H54 (cell line): ENCODE results near the gene MMP24.

Source experiments
- DNase-seq: peaks from one replicate; pipeline ENCODE4 v3.0.0; 2011; ENCODE audit warnings: low spot score, mixed read lengths; ENCODE audit not compliant: insufficient read length
- FAIRE-seq: peaks from 3 replicates; lab custom pipeline; 2011; peaks lifted over from hg19 to GRCh38; lab: Jason Lieb, UNC
- POLR2A ChIP-seq: IDR thresholded peaks from 2 replicates; pipeline ENCODE4 v1.6.1; 2011; ENCODE audit warnings: low read depth, mild to moderate bottlenecking, low read length

MMP24 gene

GRCh38 chr20:35285806-35286076, 59.3 kb downstream of the MMP24 start:
- no peak for TF ChIP-seq POLR2A
- FAIRE-seq: no peak
- no peak for DNase-seq

- DNase-seq (no peak), FAIRE-seq (no peak)
- no peak for TF ChIP-seq POLR2A
Measured at GRCh38 chr20:35286077-35286898, 59.8 kb downstream of the MMP24 start.

DNA sequence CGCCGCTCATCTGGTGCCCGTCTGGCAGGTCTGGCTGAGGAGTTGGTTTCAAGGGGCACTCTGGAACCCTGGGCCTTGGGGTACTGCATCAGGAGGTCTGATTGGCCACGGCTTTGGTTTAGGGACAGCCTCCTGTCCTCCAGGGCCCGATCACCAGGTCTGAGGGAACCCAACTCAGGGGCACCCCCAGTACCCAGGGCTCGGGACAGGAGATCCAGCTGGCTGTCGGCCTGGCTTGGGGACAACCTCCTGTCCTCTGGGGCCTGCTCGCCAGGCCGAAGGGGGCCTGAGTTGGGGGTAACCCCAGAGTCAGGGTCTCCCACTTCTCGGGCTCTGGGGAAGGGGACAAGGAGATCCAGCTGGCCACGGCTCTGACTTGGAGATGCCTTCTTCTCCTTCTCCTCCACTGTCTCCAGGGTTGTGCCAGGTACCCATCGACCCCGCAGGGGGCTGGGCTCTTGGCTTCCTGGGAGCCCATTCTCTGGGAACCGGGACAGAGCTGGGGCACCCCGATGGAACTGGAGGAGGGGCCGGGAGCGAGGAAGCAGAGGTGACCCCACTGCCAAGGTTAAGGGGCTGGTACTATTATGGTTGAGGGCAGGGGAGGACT, 60.5 kb downstream of the MMP24 start:
- TF ChIP-seq POLR2A: no peak
- FAIRE-seq: no peak

DNA sequence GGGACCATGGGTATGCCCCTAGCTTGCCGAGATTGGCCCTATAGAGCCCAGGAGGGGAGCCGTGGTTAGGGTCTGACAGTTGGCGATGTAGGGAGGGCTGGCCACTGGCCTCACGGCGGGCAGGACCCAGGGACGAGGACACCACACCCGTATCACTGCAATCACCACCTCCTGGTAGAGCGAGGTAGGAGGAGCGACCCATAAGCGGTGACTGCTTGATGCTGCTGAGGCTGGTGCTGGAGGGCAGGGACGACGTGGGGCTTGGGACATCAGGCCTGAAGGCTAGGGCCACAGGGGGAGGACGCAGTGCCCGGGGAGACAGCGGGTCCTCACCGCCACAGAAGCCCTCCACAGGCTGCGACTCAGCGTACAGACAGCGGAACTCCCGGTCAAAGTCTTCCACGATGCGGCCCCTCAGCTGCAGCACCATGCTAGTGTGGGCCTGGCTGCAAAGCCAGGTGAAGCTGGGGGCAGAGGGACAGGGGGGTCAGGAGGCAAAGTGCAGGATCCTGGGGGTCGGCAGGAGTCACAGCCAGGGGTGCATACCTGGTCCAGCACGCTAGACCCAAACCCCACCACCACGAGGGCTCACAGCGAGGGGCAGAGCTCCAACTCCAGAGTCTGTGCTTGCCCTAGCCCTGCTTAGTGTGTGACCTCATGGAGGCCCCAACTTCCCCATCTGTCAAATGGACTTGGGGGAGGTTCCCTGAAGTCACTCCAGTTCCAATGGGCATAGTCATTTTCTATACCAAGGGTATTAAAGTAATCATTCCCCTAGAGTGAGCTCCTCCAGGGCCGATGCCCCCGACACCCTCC, 61.2 kb downstream of the MMP24 start:
- no peak for TF ChIP-seq POLR2A
- DNase-seq: no peak
- no peak for FAIRE-seq

More for the DNA sequence above, 60.5 kb downstream of the MMP24 start:
- no peak for DNase-seq

GRCh38 chr20:35288325-35289060, 62.0 kb downstream of the MMP24 start:
- no peak for TF ChIP-seq POLR2A
- DNase-seq (no peak), FAIRE-seq (no peak)

GRCh38 chr20:35290186-35290886, 63.8 kb downstream of the MMP24 start:
- no peak for FAIRE-seq
- no peak for TF ChIP-seq POLR2A
- DNase-seq: no peak

DNA sequence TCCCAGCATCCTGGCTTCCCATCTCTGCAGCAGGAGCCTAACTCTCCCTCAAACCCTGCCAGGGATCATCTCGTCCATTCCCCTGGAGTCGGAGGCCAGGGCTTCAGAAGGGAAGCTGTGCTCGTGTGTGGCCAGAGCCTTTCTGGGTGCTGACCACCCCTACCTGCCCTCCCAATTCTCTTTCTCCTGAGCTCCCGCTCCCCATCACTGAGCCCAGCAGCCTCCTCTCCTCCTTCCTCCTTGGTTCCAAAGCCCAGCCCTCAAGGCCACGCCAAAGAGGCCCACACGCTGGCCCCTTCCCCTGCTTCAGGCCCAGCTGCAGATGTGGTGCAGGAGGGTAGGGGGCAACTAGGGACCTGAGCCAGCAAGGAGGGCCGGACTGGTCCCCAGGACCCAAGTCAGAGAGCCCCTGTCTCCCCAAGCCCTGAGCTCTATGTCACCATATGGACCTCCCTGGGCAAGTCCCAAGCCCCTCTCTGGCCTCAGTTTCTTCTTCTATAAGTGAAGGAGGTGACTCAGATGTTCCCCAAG, 64.5 kb downstream of the MMP24 start:
- no peak for DNase-seq
- no peak for TF ChIP-seq POLR2A
- FAIRE-seq: no peak

GRCh38 chr20:35291654-35292503, 65.4 kb downstream of the MMP24 start, which contains the start of gene FAM83C:
Gene FAM83C, minus strand, starts transcription at chr20:35292425. Its CDS starts 121 bp downstream, at chr20:35292304.
- no peak for DNase-seq
- FAIRE-seq: no peak
- no peak for TF ChIP-seq POLR2A

GRCh38 chr20:35292504-35293285, 66.2 kb downstream of the MMP24 start:
- FAIRE-seq: no peak
- no peak for DNase-seq
- TF ChIP-seq POLR2A: no peak

DNA sequence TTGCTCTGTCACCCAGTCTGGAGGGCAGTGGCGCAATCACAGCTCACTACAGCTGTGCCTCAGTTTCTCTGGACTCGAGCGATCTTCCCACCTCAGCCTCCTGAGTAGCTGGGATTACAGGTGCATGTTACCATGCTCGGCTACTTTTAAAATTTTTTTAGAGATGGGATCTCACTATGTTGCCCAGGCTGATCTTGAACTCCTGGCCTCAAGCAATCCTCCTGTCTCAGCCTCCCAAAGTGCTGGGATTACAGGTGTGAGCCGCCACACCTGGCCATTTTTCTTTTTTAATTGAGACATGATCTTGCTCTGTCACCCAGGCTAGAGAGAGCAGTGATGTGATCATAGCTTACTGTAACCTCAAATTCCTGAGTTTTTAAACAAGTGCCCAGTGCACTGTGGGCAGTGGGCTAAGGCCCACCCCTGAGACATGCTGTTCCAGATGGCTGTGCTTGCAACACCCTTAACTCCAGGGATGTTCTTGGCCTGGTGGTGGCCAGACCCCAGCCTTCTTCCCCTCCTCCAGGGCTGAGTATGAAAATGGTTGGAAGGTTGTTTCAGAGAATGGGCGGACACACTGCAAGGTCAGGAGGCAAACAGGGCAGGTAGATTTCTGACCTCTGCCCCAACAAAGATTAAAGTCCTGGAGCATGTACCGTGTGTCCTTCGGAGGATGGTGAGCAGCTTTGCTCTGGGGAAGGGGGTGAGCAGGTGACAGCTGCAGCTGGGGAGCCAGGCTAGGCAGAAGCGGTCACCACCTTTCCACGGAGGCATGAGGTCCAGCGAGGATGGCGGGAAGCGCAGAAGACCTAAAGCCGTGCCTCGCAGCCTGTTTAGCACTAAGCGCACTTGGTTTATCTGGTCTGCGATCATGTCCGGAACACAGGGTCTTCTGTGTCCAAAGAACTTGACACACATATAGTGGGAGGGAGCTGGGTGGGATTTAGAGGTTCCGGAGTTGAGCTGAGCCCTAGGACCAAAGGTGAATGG, 67.1 kb downstream of the MMP24 start:
- TF ChIP-seq POLR2A: no peak
- FAIRE-seq: no peak
- no peak for DNase-seq
